ENCODE results near the gene PGM5.

Gene PGM5

DNA sequence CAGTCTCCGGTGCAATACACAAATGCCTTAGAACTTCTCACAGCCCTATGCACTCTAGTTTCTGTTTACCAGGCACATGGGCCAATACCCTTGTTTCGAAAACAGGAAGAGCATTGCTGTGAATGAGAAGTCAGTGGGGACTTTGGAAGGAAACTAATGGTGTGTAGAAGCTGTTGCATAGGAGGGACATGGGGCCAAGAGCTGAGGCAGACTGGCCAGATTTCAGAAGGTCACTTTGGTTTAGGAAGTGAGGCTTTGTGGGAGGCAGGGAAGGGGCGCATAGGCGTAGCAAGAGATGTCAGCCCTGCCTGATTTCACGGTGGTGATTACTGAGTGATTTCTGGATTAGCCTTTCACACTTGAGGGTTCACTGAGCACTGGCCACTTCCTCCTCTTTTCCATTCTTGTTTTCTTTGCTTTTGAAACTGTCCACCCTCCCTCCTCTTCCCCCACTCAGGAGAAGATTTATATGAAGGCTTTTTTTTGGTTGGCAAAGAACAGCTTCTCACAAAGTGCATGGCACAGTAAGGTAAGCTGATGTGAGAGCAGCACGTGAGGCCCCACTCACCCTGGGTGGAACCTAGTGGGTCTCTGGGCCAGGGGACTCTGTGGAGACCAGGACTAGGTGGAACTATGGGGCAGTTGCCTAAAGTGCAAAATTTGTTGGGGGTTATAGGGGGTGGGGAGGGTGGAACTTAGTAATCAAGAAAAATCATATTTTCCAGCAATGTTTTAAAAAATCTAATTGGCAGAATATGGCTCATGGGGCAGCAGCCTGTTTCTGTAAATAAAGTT lies 190.4 kb downstream of the PGM5 start:
- no peak overlapping the region for H3K27ac ChIP-seq (ENCODE audit: low read depth, low read length)
- no peaks in the 10 kb centered on the region for H3K27me3 ChIP-seq (ENCODE audit: control insufficient read depth in 1 of 2, insufficient read depth in 2 of 2, low read length in 2 of 2)
- H3K4me3 ChIP-seq (ENCODE audit: low read depth in 1 of 2, low read length in 2 of 2), result peak overlapping the region in 1 of 2 donors; percentile 13
- peaks cover 22 to 26% of the 10 kb centered on the region in 2 donors for H3K4me1 ChIP-seq (ENCODE audit: control insufficient read depth in 1 of 2, insufficient read depth in 2 of 2, low read length in 2 of 2)
- H3K36me3 ChIP-seq (ENCODE audit: control insufficient read depth in 1 of 2, insufficient read depth in 2 of 2, low read length in 2 of 2), result no peaks in the 10 kb centered on the region
- H3K9ac ChIP-seq (ENCODE audit: low read depth in 1 of 2, low read length in 2 of 2), result no peak overlapping the region
- H3K9me3 ChIP-seq (ENCODE audit: control insufficient read depth in 1 of 2, low read length in 2 of 2), result no peaks in the 10 kb centered on the region

DNA sequence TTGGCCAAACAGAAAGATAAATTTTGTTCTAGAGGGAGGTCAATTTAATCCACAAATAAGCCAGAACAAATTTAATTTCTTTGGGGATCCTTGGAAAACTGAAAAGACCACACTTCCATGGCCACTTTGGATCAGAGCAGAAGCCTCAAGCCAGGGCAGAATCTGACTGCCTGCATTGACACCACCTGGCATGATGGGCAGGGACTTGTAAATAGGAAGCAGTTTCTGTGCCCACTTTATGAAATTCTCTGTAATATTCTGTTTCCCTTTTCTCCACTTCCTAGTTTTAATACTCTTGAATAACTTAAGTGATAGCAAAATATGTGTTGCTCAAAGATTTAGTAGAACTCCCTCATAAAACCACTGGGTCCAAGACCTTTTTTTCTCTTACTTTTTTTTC lies 191.0 kb downstream of the PGM5 start:
- Histone ChIP-seq H3K27ac (ENCODE audit: low read depth, low read length) (no peak overlapping the region), H3K9me3 (ENCODE audit: control insufficient read depth in 1 of 2, low read length in 2 of 2) (no peaks in the 10 kb centered on the region), H3K4me1 (ENCODE audit: control insufficient read depth in 1 of 2, insufficient read depth in 2 of 2, low read length in 2 of 2) (peaks cover 24 to 26% of the 10 kb centered on the region in 2 donors), H3K27me3 (ENCODE audit: control insufficient read depth in 1 of 2, insufficient read depth in 2 of 2, low read length in 2 of 2) (no peaks in the 10 kb centered on the region), H3K36me3 (ENCODE audit: control insufficient read depth in 1 of 2, insufficient read depth in 2 of 2, low read length in 2 of 2) (no peaks in the 10 kb centered on the region), H3K9ac (ENCODE audit: low read depth in 1 of 2, low read length in 2 of 2) (no peak overlapping the region), H3K4me3 (ENCODE audit: low read depth in 1 of 2, low read length in 2 of 2) (no peak overlapping the region)

DNA sequence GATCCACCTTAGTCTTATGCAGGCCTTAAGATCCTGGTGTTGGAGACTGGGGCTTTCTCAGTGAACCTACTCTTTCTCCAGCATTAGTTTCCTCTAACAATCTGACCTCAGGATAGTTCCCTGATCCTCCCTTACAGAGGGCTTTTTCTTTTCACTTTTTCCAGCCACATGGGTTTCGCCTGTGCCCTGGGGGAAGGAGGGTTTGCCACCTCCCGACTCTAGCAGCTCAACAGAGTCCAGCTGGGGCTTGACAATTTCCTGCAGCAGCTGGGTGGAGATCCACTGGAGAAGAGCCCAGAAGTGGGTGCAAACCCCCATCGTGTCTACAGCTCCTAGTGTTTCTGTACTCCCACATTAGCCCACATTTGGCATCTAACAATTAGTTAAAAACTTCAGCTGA lies 191.8 kb downstream of the PGM5 start:
- H3K27ac ChIP-seq (ENCODE audit: low read depth, low read length), result no peak overlapping the region
- no peak overlapping the region for H3K9ac ChIP-seq (ENCODE audit: low read depth in 1 of 2, low read length in 2 of 2)
- no peaks in the 10 kb centered on the region for H3K9me3 ChIP-seq (ENCODE audit: control insufficient read depth in 1 of 2, low read length in 2 of 2)
- no peak overlapping the region for H3K4me3 ChIP-seq (ENCODE audit: low read depth in 1 of 2, low read length in 2 of 2)
- H3K36me3 ChIP-seq (ENCODE audit: control insufficient read depth in 1 of 2, insufficient read depth in 2 of 2, low read length in 2 of 2), result no peaks in the 10 kb centered on the region
- no peaks in the 10 kb centered on the region for H3K27me3 ChIP-seq (ENCODE audit: control insufficient read depth in 1 of 2, insufficient read depth in 2 of 2, low read length in 2 of 2)
- H3K4me1 ChIP-seq (ENCODE audit: control insufficient read depth in 1 of 2, insufficient read depth in 2 of 2, low read length in 2 of 2), result peaks cover 24 to 26% of the 10 kb centered on the region in 2 donors

DNA sequence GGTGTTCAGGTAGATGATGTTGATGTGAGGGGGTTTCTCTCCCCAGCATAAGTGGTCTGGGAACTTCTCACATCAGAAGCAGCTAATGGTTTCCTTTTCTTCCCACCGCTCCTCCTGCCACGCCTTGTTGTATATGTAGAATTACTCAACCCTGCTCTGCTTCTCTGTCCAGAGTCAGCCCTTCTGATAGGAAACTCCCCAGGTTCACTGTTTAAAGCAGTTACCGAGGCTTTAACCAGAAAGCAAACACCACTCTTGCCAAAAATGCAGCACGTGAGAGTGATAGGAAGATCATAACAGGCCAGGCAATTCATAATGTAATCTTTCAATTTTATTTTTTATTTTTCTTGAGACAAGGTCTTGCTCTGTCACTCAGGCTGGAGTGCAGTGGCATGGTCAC lies 194.8 kb downstream of the PGM5 start:
- H3K9ac ChIP-seq (ENCODE audit: low read depth in 1 of 2, low read length in 2 of 2), result no peak overlapping the region
- H3K27ac ChIP-seq (ENCODE audit: low read depth, low read length), result no peak overlapping the region
- peaks cover 24 to 26% of the 10 kb centered on the region in 2 donors for H3K4me1 ChIP-seq (ENCODE audit: control insufficient read depth in 1 of 2, insufficient read depth in 2 of 2, low read length in 2 of 2)
- no peaks in the 10 kb centered on the region for H3K27me3 ChIP-seq (ENCODE audit: control insufficient read depth in 1 of 2, insufficient read depth in 2 of 2, low read length in 2 of 2)
- peak overlapping the region in 1 of 2 donors; percentile 46 for H3K4me3 ChIP-seq (ENCODE audit: low read depth in 1 of 2, low read length in 2 of 2)
- no peaks in the 10 kb centered on the region for H3K36me3 ChIP-seq (ENCODE audit: control insufficient read depth in 1 of 2, insufficient read depth in 2 of 2, low read length in 2 of 2)
- no peaks in the 10 kb centered on the region for H3K9me3 ChIP-seq (ENCODE audit: control insufficient read depth in 1 of 2, low read length in 2 of 2)

DNA sequence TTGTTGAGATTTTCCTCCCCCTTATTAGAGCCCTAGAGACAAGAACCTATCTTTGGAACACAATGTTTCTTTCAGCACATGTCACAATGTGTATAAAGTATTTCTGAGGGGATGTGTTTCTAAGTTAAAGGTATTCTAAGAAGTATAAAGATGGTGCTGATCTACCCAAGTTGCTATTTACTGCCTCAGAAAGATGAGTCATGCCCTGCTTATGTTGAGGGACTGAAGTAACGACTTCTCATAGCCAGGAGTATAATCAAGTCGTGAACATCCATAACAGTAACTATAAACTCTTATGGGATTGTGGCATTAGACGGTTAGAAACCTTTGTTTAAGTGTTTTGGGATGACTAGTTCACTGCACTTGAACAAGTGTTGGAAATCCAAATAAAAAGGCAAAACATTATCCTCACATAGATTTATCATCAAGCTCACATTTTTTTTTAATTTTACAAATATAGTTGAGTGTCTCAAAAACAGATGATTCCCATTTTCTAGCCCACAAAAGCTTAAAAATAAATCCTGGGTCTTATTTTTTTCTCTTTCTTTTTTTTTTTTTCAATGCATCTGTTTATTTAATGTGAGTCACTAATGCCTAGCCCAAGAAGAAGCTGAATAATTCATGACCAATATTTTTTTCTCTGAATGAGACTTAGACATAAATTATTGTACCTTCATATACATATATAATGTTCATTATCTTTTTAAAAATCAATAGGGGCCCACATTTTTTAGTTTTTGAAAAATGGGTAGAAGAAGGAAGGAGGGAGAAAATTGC lies 196.5 kb downstream of the PGM5 start:
- Histone ChIP-seq H3K4me1 (ENCODE audit: control insufficient read depth in 1 of 2, insufficient read depth in 2 of 2, low read length in 2 of 2) (peaks cover 15 to 17% of the 10 kb centered on the region in 2 donors), H3K4me3 (ENCODE audit: low read depth in 1 of 2, low read length in 2 of 2) (no peak overlapping the region), H3K27ac (ENCODE audit: low read depth, low read length) (no peak overlapping the region), H3K36me3 (ENCODE audit: control insufficient read depth in 1 of 2, insufficient read depth in 2 of 2, low read length in 2 of 2) (no peaks in the 10 kb centered on the region), H3K27me3 (ENCODE audit: control insufficient read depth in 1 of 2, insufficient read depth in 2 of 2, low read length in 2 of 2) (no peaks in the 10 kb centered on the region), H3K9ac (ENCODE audit: low read depth in 1 of 2, low read length in 2 of 2) (no peak overlapping the region), H3K9me3 (ENCODE audit: control insufficient read depth in 1 of 2, low read length in 2 of 2) (no peaks in the 10 kb centered on the region)

DNA sequence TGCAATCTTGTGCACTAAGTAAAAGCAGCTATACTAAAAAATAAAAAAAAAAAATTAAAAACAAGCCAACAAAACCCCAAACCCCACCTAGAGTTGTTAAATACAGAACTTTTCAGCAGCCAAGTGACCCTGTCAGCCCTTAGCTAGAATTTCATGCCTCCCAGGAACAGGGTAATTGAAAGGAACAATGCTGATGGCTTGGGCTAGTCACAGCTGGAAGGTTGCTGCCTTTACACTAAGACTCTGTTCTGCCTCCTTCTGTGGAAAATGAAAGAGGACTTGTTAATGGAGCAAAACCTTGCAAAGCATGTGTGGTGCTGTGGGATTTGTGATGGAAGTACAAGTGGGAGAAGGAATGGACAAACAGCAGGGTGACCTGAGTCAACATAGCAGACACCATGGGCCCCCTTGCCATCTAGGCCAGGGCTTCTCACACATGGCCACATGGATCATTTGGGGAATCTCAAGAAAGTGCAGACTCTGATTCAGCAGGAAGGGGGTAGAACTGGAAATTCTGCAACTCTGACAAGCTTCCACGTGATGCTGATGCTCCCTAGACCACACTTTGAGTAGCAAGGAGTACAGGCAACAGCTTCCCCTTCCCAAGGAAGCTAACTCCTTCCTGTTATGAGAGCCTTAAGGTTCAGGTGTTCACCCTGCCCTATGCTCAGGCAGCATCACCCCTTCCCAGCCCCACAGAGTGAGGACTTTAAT lies 199.2 kb downstream of the PGM5 start:
- Histone ChIP-seq H3K27ac (ENCODE audit: low read depth, low read length) (no peak overlapping the region), H3K27me3 (ENCODE audit: control insufficient read depth in 1 of 2, insufficient read depth in 2 of 2, low read length in 2 of 2) (no peaks in the 10 kb centered on the region), H3K4me3 (ENCODE audit: low read depth in 1 of 2, low read length in 2 of 2) (no peak overlapping the region), H3K4me1 (ENCODE audit: control insufficient read depth in 1 of 2, insufficient read depth in 2 of 2, low read length in 2 of 2) (peaks cover 13 to 22% of the 10 kb centered on the region in 2 donors), H3K36me3 (ENCODE audit: control insufficient read depth in 1 of 2, insufficient read depth in 2 of 2, low read length in 2 of 2) (no peaks in the 10 kb centered on the region), H3K9me3 (ENCODE audit: control insufficient read depth in 1 of 2, low read length in 2 of 2) (no peaks in the 10 kb centered on the region), H3K9ac (ENCODE audit: low read depth in 1 of 2, low read length in 2 of 2) (no peak overlapping the region)

DNA sequence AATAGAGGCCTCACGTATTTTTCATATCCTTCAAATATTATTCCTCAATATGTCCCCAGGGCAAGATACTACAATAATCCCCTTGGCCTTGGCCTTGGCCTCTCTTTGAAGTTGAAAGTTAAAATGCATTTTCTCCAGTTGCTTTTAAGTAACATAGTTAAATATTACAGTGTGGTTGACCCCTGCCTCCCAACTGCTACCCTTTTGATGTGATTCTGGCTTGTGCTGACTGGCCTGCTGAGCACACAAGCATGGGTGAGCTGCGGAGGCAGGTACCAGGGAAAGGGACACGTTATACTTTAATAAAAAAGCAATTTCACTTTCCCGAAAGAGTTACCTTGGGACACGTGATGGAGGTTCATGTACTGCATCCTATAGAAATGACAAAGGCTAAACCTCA lies 202.1 kb downstream of the PGM5 start:
- Histone ChIP-seq H3K27ac (ENCODE audit: low read depth, low read length) (no peak overlapping the region), H3K9me3 (ENCODE audit: control insufficient read depth in 1 of 2, low read length in 2 of 2) (no peaks in the 10 kb centered on the region), H3K4me3 (ENCODE audit: low read depth in 1 of 2, low read length in 2 of 2) (no peak overlapping the region), H3K4me1 (ENCODE audit: control insufficient read depth in 1 of 2, insufficient read depth in 2 of 2, low read length in 2 of 2) (peaks cover 0 to 9% of the 10 kb centered on the region in 2 donors), H3K9ac (ENCODE audit: low read depth in 1 of 2, low read length in 2 of 2) (no peak overlapping the region), H3K36me3 (ENCODE audit: control insufficient read depth in 1 of 2, insufficient read depth in 2 of 2, low read length in 2 of 2) (no peaks in the 10 kb centered on the region), H3K27me3 (ENCODE audit: control insufficient read depth in 1 of 2, insufficient read depth in 2 of 2, low read length in 2 of 2) (no peaks in the 10 kb centered on the region)

DNA sequence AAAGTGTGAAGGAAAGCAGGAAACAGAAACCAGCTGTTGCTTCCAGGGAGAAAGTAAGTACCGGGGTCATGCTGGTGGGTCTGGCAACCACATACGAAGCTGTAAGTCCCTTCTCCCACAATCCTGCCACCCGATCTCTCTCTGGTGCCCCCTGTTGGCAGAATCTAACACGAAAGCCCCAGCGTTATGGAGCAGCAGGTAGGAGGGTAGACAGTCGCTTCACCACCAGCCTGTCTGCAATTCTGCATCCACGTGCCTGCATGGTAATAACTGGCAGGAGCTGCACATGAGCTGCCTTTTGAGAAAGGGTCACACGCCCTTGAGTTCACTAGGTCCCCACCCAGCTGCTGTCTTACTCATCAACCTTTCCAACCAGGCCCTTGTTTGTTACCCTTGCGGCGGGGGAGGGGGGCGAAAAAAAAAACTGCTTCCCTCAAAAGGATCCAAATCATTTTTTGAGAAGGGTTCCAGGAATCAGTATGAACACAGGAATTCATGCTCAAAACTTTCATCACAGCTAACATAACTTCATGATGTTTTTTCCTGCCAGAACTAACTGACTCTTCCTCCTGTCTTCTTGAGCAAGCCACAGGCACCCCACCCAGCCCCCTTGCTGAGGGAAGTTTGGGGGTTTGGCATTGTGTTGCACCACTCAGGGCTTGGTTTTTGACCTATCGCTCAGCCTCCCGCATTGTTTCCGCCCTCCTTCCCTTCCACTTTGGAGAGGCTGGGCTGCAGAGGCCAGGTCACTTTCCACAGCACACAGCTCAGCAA lies 203.8 kb downstream of the PGM5 start:
- H3K27me3 ChIP-seq (ENCODE audit: control insufficient read depth in 1 of 2, insufficient read depth in 2 of 2, low read length in 2 of 2), result no peaks in the 10 kb centered on the region
- H3K9me3 ChIP-seq (ENCODE audit: control insufficient read depth in 1 of 2, low read length in 2 of 2), result no peaks in the 10 kb centered on the region
- H3K4me3 ChIP-seq (ENCODE audit: low read depth in 1 of 2, low read length in 2 of 2), result no peak overlapping the region
- H3K4me1 ChIP-seq (ENCODE audit: control insufficient read depth in 1 of 2, insufficient read depth in 2 of 2, low read length in 2 of 2), result peaks cover 0 to 9% of the 10 kb centered on the region in 2 donors
- no peaks in the 10 kb centered on the region for H3K36me3 ChIP-seq (ENCODE audit: control insufficient read depth in 1 of 2, insufficient read depth in 2 of 2, low read length in 2 of 2)
- no peak overlapping the region for H3K27ac ChIP-seq (ENCODE audit: low read depth, low read length)
- no peak overlapping the region for H3K9ac ChIP-seq (ENCODE audit: low read depth in 1 of 2, low read length in 2 of 2)

DNA sequence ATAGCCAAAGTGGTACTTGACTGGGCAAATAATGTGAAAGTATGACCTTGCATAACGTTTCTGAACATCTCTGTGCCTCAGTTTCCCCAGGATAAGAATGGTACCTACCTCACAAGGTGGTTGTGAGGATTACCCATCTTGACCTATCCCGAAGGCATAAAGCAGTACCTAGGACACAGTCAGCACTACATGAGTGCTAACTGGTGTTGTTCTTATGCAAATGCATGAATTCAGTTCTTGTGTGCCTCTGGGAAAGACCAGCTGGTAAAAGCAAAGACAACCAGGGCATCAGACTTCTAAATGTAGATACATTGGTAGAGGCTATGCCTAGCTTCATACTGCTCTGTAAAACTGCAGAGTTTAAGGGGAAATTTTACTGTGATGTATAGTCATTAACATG lies 206.1 kb downstream of the PGM5 start:
- no peaks in the 10 kb centered on the region for H3K36me3 ChIP-seq (ENCODE audit: control insufficient read depth in 1 of 2, insufficient read depth in 2 of 2, low read length in 2 of 2)
- H3K9ac ChIP-seq (ENCODE audit: low read depth in 1 of 2, low read length in 2 of 2), result no peak overlapping the region
- no peak overlapping the region for H3K27ac ChIP-seq (ENCODE audit: low read depth, low read length)
- H3K9me3 ChIP-seq (ENCODE audit: control insufficient read depth in 1 of 2, low read length in 2 of 2), result no peaks in the 10 kb centered on the region
- no peaks in the 10 kb centered on the region for H3K27me3 ChIP-seq (ENCODE audit: control insufficient read depth in 1 of 2, insufficient read depth in 2 of 2, low read length in 2 of 2)
- no peak overlapping the region for H3K4me3 ChIP-seq (ENCODE audit: low read depth in 1 of 2, low read length in 2 of 2)
- H3K4me1 ChIP-seq (ENCODE audit: control insufficient read depth in 1 of 2, insufficient read depth in 2 of 2, low read length in 2 of 2), result peaks cover 0 to 9% of the 10 kb centered on the region in 2 donors

All from duodenal mucosa (tissue), 2 donors.